GM06990 (cell line): ENCODE results near the gene AK1.

Experiments used
- DNase-seq: peaks from one replicate; pipeline ENCODE4 v3.0.0-alpha.2; 2011; ENCODE audit not compliant: insufficient read length; ENCODE audit errors: extremely low read depth
- H3K27me3 ChIP-seq: replicated peaks from 2 replicates; pipeline ENCODE4 v1.6.0; 2011; ENCODE audit warnings: low read length; ENCODE audit not compliant: control insufficient read depth, insufficient read depth
- H3K36me3 ChIP-seq: 2 replicates; pipeline ENCODE4 v1.5.1; 2011; ENCODE audit warnings: low read length; ENCODE audit not compliant: control insufficient read depth, insufficient read depth
- H3K4me3 ChIP-seq: replicated peaks from 2 replicates; pipeline ENCODE4 v1.5.1; 2011; ENCODE audit warnings: low read depth, mild to moderate bottlenecking, control low read depth, low read length
- CTCF ChIP-seq: IDR thresholded peaks from 2 replicates; pipeline ENCODE4 v1.5.1; 2011; ENCODE audit warnings: low read length, control low read depth, mild to moderate bottlenecking, inconsistent platforms; ENCODE audit not compliant: insufficient read depth, poor library complexity, severe bottlenecking

AK1 gene

GRCh38 chr9:127907867-127908659 is 30.6 kb upstream of the AK1 start:
- Histone ChIP-seq H3K36me3 (peaks cover 30% of the 10 kb centered on the region), H3K27me3 (no peaks in the 10 kb centered on the region), H3K4me3 (no peak overlapping the region)
- TF ChIP-seq CTCF, result no peak
- peak; percentile 6 for DNase-seq

- no peak overlapping the region for H3K4me3 ChIP-seq
- H3K27me3 ChIP-seq, result no peaks in the 10 kb centered on the region
- no peak for TF ChIP-seq CTCF
- H3K36me3 ChIP-seq, result peaks cover 18% of the 10 kb centered on the region
- peak; percentile 71 for DNase-seq
Observed at GRCh38 chr9:127905788-127906191, 28.3 kb upstream of the AK1 start.

- peak; percentile 64 for DNase-seq
- Histone ChIP-seq H3K4me3 (peak overlapping the region; percentile 48), H3K27me3 (no peaks in the 10 kb centered on the region), H3K36me3 (peaks cover 13% of the 10 kb centered on the region)
- no peak for TF ChIP-seq CTCF
Observed at GRCh38 chr9:127905004-127905728, 27.7 kb upstream of the AK1 start.

GRCh38 chr9:127904561-127905003 is 27.1 kb upstream of the AK1 start:
- Histone ChIP-seq H3K27me3 (no peaks in the 10 kb centered on the region), H3K4me3 (peak overlapping the region; percentile 48), H3K36me3 (peaks cover 7% of the 10 kb centered on the region)
- no peak for TF ChIP-seq CTCF
- no peak for DNase-seq

- Histone ChIP-seq H3K27me3 (no peaks in the 10 kb centered on the region), H3K36me3 (peaks cover 7% of the 10 kb centered on the region), H3K4me3 (peak overlapping the region; percentile 48)
- peak; percentile 82 for DNase-seq
- no peak for TF ChIP-seq CTCF
Observed at GRCh38 chr9:127903557-127904475, 26.3 kb upstream of the AK1 start.
